Measurements from ENCODE around the gene PI4K2B. TPM values are rescaled to one million over a fixed set of nuclear protein-coding genes. Genes with fewer than 3 reads are reported as not detected.
"Not testable (repeated sequence)": the region's sequence is repeated elsewhere in the genome, so short reads cannot be mapped to it uniquely, and the experiment has no call there.

PI4K2B gene
- total RNA-seq, 1 experiment from 2014 or later: 10.3 TPM

DNA sequence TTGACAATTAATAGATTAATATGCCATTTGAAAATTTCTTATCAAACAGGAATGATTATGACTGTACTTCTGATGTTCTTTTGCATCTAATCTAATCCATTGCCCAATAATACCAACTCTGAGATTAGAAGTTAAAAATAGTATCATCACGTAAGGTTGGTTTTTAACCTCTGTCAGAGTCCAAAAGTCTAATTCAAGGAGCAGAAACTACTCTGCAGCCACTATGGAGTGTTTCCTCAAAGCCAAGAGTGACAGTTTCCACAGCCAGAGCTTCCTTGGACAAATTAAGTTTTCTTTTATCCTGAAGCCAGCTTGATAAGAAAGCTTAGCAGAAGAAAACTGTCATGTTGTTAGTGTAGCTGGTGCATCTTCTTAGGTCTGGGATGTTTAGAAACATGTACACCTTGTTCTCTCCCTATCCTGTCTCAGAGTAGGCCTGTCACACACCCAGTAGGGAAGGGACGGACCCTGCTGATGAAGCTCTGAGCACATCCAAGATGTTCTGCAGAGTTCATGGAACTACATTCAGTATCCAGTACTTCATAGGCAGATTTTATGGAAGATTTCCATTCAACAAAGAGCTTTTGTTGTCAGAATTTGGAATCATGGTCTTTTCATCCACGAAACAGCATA is 20.4 kb upstream of the PI4K2B start:
- no peak overlapping the region for H4K91ac ChIP-seq (ENCODE audit: insufficient read length, low read depth, low read length)
- H2BK12ac ChIP-seq (ENCODE audit: insufficient read length, low read depth, low read length): no peak overlapping the region
- H2AFZ ChIP-seq (ENCODE audit: low read length): no peak overlapping the region
- no peak overlapping the region for H2AK5ac ChIP-seq (ENCODE audit: insufficient read length, low read length)
- DNase-seq: no peak
- peaks cover 2 to 18% (median 7%) of the 10 kb centered on the region in 3 experiments; a peak in 5 of 7 replicates for H3K36me3 Mint-ChIP-seq (ENCODE audit: insufficient read depth in 1 of 3, low read depth in 3 of 3)
- H3T11ph ChIP-seq (ENCODE audit: low read length): no peak overlapping the region
- no peaks in the 10 kb centered on the region for H3K27me3 Mint-ChIP-seq (ENCODE audit: low read depth)
- no peak overlapping the region for H3K27ac Mint-ChIP-seq
- H3K27me3 ChIP-seq (ENCODE audit: insufficient read depth, low read length): no peaks in the 10 kb centered on the region
- no peaks in the 10 kb centered on the region for H3K79me2 ChIP-seq (ENCODE audit: insufficient read depth, low read length)
- H3K4me1 ChIP-seq (ENCODE audit: insufficient read depth, low read length): peaks cover 3% of the 10 kb centered on the region; the same call in 1 of the 2 replicates
- H3K23ac ChIP-seq (ENCODE audit: insufficient read length, low read depth, low read length): no peak overlapping the region
- no peaks in the 10 kb centered on the region for H3K79me1 ChIP-seq (ENCODE audit: insufficient read depth, low read depth, low read length, poor library complexity, severe bottlenecking)
- H4K5ac ChIP-seq (ENCODE audit: insufficient read length, low read depth, low read length): no peak overlapping the region
- no peak overlapping the region for H3K4ac ChIP-seq (ENCODE audit: low read depth, low read length)
- no CpG with 5 or more reads among the region's 3 CpGs for WGBS (ENCODE audit: extremely low coverage, insufficient read length, low lambda C conversion rate)
- H4K8ac ChIP-seq (replicated peaks; ENCODE audit: insufficient read length, low read depth, low read length): no peak overlapping the region
- H4K20me1 ChIP-seq (ENCODE audit: control insufficient read depth, insufficient read depth, insufficient read length): no peaks in the 10 kb centered on the region
- H2BK20ac ChIP-seq (ENCODE audit: low read depth, low read length, poor library complexity, severe bottlenecking): no peak overlapping the region
- no peak overlapping the region for H2BK15ac ChIP-seq (ENCODE audit: low read depth, low read length)
- no peak overlapping the region for H3K9ac ChIP-seq (ENCODE audit: extremely low read depth, insufficient read length, low read length)
- H3K9me3 ChIP-seq (ENCODE audit: control insufficient read depth, low read depth, low read length): no peaks in the 10 kb centered on the region
- H2BK5ac ChIP-seq (ENCODE audit: insufficient read length, low read length): no peak overlapping the region
- H3K56ac ChIP-seq (ENCODE audit: insufficient read length, low read depth, low read length): no peak overlapping the region
- no peak overlapping the region for H2BK120ac ChIP-seq (ENCODE audit: low read depth, low read length, poor library complexity, severe bottlenecking)
- H3K18ac ChIP-seq (ENCODE audit: insufficient read length, low read depth, low read length): no peak overlapping the region
- H3K4me2 ChIP-seq (ENCODE audit: insufficient read depth, insufficient read length, low read length): no peak overlapping the region
- peaks cover 8 to 10% of the 10 kb centered on the region in 2 experiments; a peak in 3 of 5 replicates for H3K9me3 Mint-ChIP-seq
- no peak overlapping the region for H3K27ac ChIP-seq (ENCODE audit: insufficient read length, low read depth, low read length)
- no peaks in the 10 kb centered on the region for H3K23me2 ChIP-seq (ENCODE audit: insufficient read length, low read depth, low read length, poor library complexity, severe bottlenecking)
- H3K14ac ChIP-seq (ENCODE audit: insufficient read depth, low read length): no peak overlapping the region
- TF ChIP-seq, protein P1, sequence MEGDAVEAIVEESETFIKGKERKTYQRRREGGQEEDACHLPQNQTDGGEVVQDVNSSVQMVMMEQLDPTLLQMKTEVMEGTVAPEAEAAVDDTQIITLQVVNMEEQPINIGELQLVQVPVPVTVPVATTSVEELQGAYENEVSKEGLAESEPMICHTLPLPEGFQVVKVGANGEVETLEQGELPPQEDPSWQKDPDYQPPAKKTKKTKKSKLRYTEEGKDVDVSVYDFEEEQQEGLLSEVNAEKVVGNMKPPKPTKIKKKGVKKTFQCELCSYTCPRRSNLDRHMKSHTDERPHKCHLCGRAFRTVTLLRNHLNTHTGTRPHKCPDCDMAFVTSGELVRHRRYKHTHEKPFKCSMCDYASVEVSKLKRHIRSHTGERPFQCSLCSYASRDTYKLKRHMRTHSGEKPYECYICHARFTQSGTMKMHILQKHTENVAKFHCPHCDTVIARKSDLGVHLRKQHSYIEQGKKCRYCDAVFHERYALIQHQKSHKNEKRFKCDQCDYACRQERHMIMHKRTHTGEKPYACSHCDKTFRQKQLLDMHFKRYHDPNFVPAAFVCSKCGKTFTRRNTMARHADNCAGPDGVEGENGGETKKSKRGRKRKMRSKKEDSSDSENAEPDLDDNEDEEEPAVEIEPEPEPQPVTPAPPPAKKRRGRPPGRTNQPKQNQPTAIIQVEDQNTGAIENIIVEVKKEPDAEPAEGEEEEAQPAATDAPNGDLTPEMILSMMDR (conservative IDR thresholded peaks at IDR 0.05): no peak
- no peak overlapping the region for H3K4me3 Mint-ChIP-seq
- peaks cover 18 to 22% of the 10 kb centered on the region in 2 experiments for H3K4me1 Mint-ChIP-seq

DNA sequence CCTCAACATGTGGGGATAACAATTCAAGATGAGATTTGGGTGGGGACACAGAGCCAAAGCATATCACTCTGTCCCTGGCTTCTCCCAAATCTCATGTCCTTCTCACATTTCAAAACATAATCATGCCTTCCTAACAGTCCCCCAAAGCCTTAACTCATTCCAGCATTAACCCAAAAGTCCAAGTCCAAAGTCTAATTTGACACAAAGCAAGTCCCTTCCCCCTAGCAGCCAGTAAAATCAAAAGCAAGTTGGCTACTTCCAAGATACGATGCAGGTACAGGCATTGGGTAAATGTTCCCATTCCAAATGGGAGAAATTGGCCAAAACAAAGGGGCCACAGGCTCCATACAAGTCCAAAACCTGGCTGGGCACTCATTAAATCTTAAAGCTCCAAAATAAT is 19.1 kb upstream of the PI4K2B start:
- not testable (repeated sequence) for H3K27me3 Mint-ChIP-seq (ENCODE audit: low read depth); H3K14ac ChIP-seq (ENCODE audit: insufficient read depth, low read length); H3K79me2 ChIP-seq (ENCODE audit: insufficient read depth, low read length); H2BK15ac ChIP-seq (ENCODE audit: low read depth, low read length); H3K27ac ChIP-seq (ENCODE audit: insufficient read length, low read depth, low read length); H3K27me3 ChIP-seq (ENCODE audit: insufficient read depth, low read length); H4K8ac ChIP-seq (replicated peaks; ENCODE audit: insufficient read length, low read depth, low read length); H3K4me2 ChIP-seq (ENCODE audit: insufficient read depth, insufficient read length, low read length); H2BK20ac ChIP-seq (ENCODE audit: low read depth, low read length, poor library complexity, severe bottlenecking); H3K23ac ChIP-seq (ENCODE audit: insufficient read length, low read depth, low read length); H3K79me1 ChIP-seq (ENCODE audit: insufficient read depth, low read depth, low read length, poor library complexity, severe bottlenecking); H3K27ac Mint-ChIP-seq; H3K23me2 ChIP-seq (ENCODE audit: insufficient read length, low read depth, low read length, poor library complexity, severe bottlenecking); H2AK5ac ChIP-seq (ENCODE audit: insufficient read length, low read length); H2BK120ac ChIP-seq (ENCODE audit: low read depth, low read length, poor library complexity, severe bottlenecking); H3K4me1 ChIP-seq (ENCODE audit: insufficient read depth, low read length); H2AFZ ChIP-seq (ENCODE audit: low read length); H3K4ac ChIP-seq (ENCODE audit: low read depth, low read length); H3K9ac ChIP-seq (ENCODE audit: extremely low read depth, insufficient read length, low read length); H3K18ac ChIP-seq (ENCODE audit: insufficient read length, low read depth, low read length); H3K56ac ChIP-seq (ENCODE audit: insufficient read length, low read depth, low read length); H3T11ph ChIP-seq (ENCODE audit: low read length); H4K20me1 ChIP-seq (ENCODE audit: control insufficient read depth, insufficient read depth, insufficient read length); H3K9me3 ChIP-seq (ENCODE audit: control insufficient read depth, low read depth, low read length); H4K91ac ChIP-seq (ENCODE audit: insufficient read length, low read depth, low read length); H2BK12ac ChIP-seq (ENCODE audit: insufficient read length, low read depth, low read length); H2BK5ac ChIP-seq (ENCODE audit: insufficient read length, low read length); H4K5ac ChIP-seq (ENCODE audit: insufficient read length, low read depth, low read length); H3K4me3 Mint-ChIP-seq; DNase-seq
- no CpG with 5 or more reads among the region's 1 CpG for WGBS (ENCODE audit: extremely low coverage, insufficient read length, low lambda C conversion rate)
- H3K9me3 Mint-ChIP-seq: peaks cover 8 to 10% of the 10 kb centered on the region in 2 experiments; a peak in 3 of 5 replicates
- peaks cover 2 to 18% (median 7%) of the 10 kb centered on the region in 3 experiments; a peak in 5 of 7 replicates for H3K36me3 Mint-ChIP-seq (ENCODE audit: insufficient read depth in 1 of 3, low read depth in 3 of 3)
- H3K4me1 Mint-ChIP-seq: peaks cover 16 to 19% of the 10 kb centered on the region in 2 experiments

All from H9 (cell line).